ENCODE measurements around the gene TRMT112.

Gene TRMT112

GRCh38 chr11:64352099-64352994, 35.0 kb upstream of the TRMT112 start:
- no peak for DNase-seq (ENCODE audit: low read depth, low spot score)
- no peak for TF ChIP-seq CTCF (IDR thresholded peaks at IDR 0.05; ENCODE audit: insufficient read depth, low read length, missing control alignments)
- H3K4me3 ChIP-seq (ENCODE audit: low read depth, low read length): no peak overlapping the region
- ChIA-PET POLR2A (interaction anchor here (0.6 kb wide), 1 partner anchor 81 kb away, joined by 3 read pairs; no protein-coding TSS in a partner anchor), CTCF (interaction anchor here (1.4 to 21.8 kb wide), 7 partner anchors 13 to 147 kb away, joined by 3 to 414 read pairs (median 47); partner anchors contain the start of genes CCDC88B, ESRRA, FERMT3 and PLCB3)

- POLR2A ChIA-PET: no interaction called here
- no peak for TF ChIP-seq CTCF (IDR thresholded peaks at IDR 0.05; ENCODE audit: insufficient read depth, low read length, missing control alignments)
- no peak for DNase-seq (ENCODE audit: low read depth, low spot score)
- no peak overlapping the region for H3K4me3 ChIP-seq (ENCODE audit: low read depth, low read length)
- CTCF ChIA-PET: interaction anchor here (1.3 to 21.8 kb wide), 4 partner anchors 12 to 100 kb away, joined by 3 to 414 read pairs (median 65); partner anchors contain the start of genes CCDC88B, ESRRA and PLCB3
These were observed 33.8 kb upstream of the TRMT112 start for GRCh38 chr11:64351136-64351631.

- no peak for TF ChIP-seq CTCF (IDR thresholded peaks at IDR 0.05; ENCODE audit: insufficient read depth, low read length, missing control alignments)
- POLR2A ChIA-PET: no interaction called here
These were observed 32.0 kb upstream of the TRMT112 start for GRCh38 chr11:64349404-64349803.

GRCh38 chr11:64349025-64349387, 31.6 kb upstream of the TRMT112 start:
- POLR2A ChIA-PET: no interaction called here
- no peak for TF ChIP-seq CTCF (IDR thresholded peaks at IDR 0.05; ENCODE audit: insufficient read depth, low read length, missing control alignments)
- no peak for DNase-seq (ENCODE audit: low read depth, low spot score)
- no peak overlapping the region for H3K4me3 ChIP-seq (ENCODE audit: low read depth, low read length)
- CTCF ChIA-PET: interaction anchor here (0.7 to 21.8 kb wide), 4 partner anchors 2 to 45 kb away, joined by 3 to 414 read pairs (median 270); partner anchors contain the start of genes CCDC88B, ESRRA and RPS6KA4

More at GRCh38 chr11:64349404-64349803, 32.0 kb upstream of the TRMT112 start:
- H3K4me3 ChIP-seq (ENCODE audit: low read depth, low read length): no peak overlapping the region
- CTCF ChIA-PET: interaction anchor here (12.3 to 21.8 kb wide), 3 partner anchors 2 to 46 kb away, joined by 127 to 414 read pairs (median 414); partner anchors contain the start of genes CCDC88B, ESRRA and RPS6KA4
- no peak for DNase-seq (ENCODE audit: low read depth, low spot score)

- POLR2A ChIA-PET: interaction anchor here (0.7 kb wide), 1 partner anchor 346 kb away, joined by 3 read pairs; no protein-coding TSS in a partner anchor
- H3K4me3 ChIP-seq (ENCODE audit: low read depth, low read length): no peak overlapping the region
- CTCF ChIA-PET: interaction anchor here (0.7 to 21.8 kb wide), 4 partner anchors 3 to 45 kb away, joined by 3 to 414 read pairs (median 270); partner anchors contain the start of genes CCDC88B, ESRRA and RPS6KA4
- DNase-seq (ENCODE audit: low read depth, low spot score): no peak
- no peak for TF ChIP-seq CTCF (IDR thresholded peaks at IDR 0.05; ENCODE audit: insufficient read depth, low read length, missing control alignments)
These were observed 31.1 kb upstream of the TRMT112 start for GRCh38 chr11:64348383-64349024.
